Mesenchymal stem cell (in vitro differentiated cells and primary cell): ENCODE data around the gene TEAD4.

Experiments used
- DNase-seq: peaks from one replicate; pipeline ENCODE4 v3.0.0-alpha.2; 2013
- H2AFZ ChIP-seq: one replicate; pipeline ENCODE4 v1.6.1; 2013; ENCODE audit warnings: low read depth, mild to moderate bottlenecking, control low read depth, inconsistent platforms, low read length, moderate library complexity
- H2AK5ac ChIP-seq: 2 replicates; pipeline ENCODE4 v1.6.1; 2013; ENCODE audit warnings: low read length, moderate library complexity, mild to moderate bottlenecking, inconsistent platforms; ENCODE audit not compliant: severe bottlenecking
- H2BK120ac ChIP-seq: one replicate; pipeline ENCODE4 v1.6.1; 2013; ENCODE audit warnings: low read depth, mild to moderate bottlenecking, inconsistent platforms, low read length, moderate library complexity
- H2BK12ac ChIP-seq, 2 experiments: one replicate each; pipeline ENCODE4 v1.6.1; 2013; ENCODE audit warnings: inconsistent platforms in 2 of 2, low read length in 2 of 2, mild to moderate bottlenecking in 2 of 2, moderate library complexity in 2 of 2, control low read depth in 1 of 2
- H2BK15ac ChIP-seq: one replicate; pipeline ENCODE4 v1.6.1; 2013; ENCODE audit warnings: mild to moderate bottlenecking, low read depth, inconsistent platforms; ENCODE audit not compliant: poor library complexity, severe bottlenecking
- H2BK5ac ChIP-seq: 2 replicates; pipeline ENCODE4 v1.6.1; 2013; ENCODE audit warnings: low read depth, mild to moderate bottlenecking, low read length, control low read depth, inconsistent platforms; ENCODE audit not compliant: poor library complexity, severe bottlenecking
- H3K14ac ChIP-seq, 2 experiments: one replicate each; pipeline ENCODE4 v1.6.1; 2013; ENCODE audit warnings: inconsistent platforms in 2 of 2, low read length in 2 of 2, control low read depth in 1 of 2, mild to moderate bottlenecking in 1 of 2, moderate library complexity in 1 of 2
- H3K18ac ChIP-seq, 2 experiments: one replicate each; pipeline ENCODE4 v1.6.1; 2013; ENCODE audit warnings: inconsistent platforms in 2 of 2, low read length in 2 of 2, control low read depth in 1 of 2, low read depth in 1 of 2, mild to moderate bottlenecking in 1 of 2
- H3K23ac ChIP-seq, 2 experiments: one replicate each; pipeline ENCODE4 v1.6.1; 2013; ENCODE audit warnings: inconsistent platforms in 2 of 2, low read length in 2 of 2, mild to moderate bottlenecking in 2 of 2, moderate library complexity in 2 of 2, control low read depth in 1 of 2
- H3K27ac ChIP-seq: 2 replicates; pipeline ENCODE4 v1.5.1; 2013; ENCODE audit warnings: mild to moderate bottlenecking, moderate library complexity, low read length, control low read depth, inconsistent platforms; ENCODE audit not compliant: poor library complexity, severe bottlenecking
- H3K27me3 ChIP-seq, 2 experiments: 2 replicates each; pipeline versions ENCODE4 v1.6.1 to v1.7.0; 2013; ENCODE audit warnings: low read length in 2 of 2, mild to moderate bottlenecking in 2 of 2, moderate library complexity in 2 of 2, control low read depth in 1 of 2, inconsistent platforms in 1 of 2; ENCODE audit not compliant: control insufficient read depth in 1 of 2, insufficient read depth in 1 of 2
- H3K36me3 ChIP-seq, 2 experiments: 2 replicates each; pipeline versions ENCODE4 v1.6.1 to v1.7.0; 2013; ENCODE audit warnings: low read length in 2 of 2, control low read depth in 1 of 2, inconsistent platforms in 1 of 2, low read depth in 1 of 2, mild to moderate bottlenecking in 1 of 2; ENCODE audit not compliant: insufficient read depth in 2 of 2, control insufficient read depth in 1 of 2
- H3K4ac ChIP-seq, 2 experiments: one replicate each; pipeline ENCODE4 v1.6.1; 2013; ENCODE audit warnings: inconsistent platforms in 2 of 2, low read length in 2 of 2, mild to moderate bottlenecking in 2 of 2, moderate library complexity in 2 of 2, control low read depth in 1 of 2, low read depth in 1 of 2
- H3K4me1 ChIP-seq: 2 replicates; pipeline ENCODE4 v1.6.1; 2013; ENCODE audit warnings: low read depth, low read length, control low read depth; ENCODE audit not compliant: control insufficient read depth, insufficient read depth
- H3K4me2 ChIP-seq: 2 replicates; pipeline ENCODE4 v1.6.1; 2013; ENCODE audit warnings: low read length, mild to moderate bottlenecking, inconsistent platforms; ENCODE audit not compliant: poor library complexity, severe bottlenecking
- H3K4me3 ChIP-seq, 2 experiments: 2 replicates each; pipeline versions ENCODE4 v1.5.1 to v1.7.0; 2013; ENCODE audit warnings: low read length in 2 of 2, mild to moderate bottlenecking in 2 of 2, control low read depth in 1 of 2, low read depth in 1 of 2; ENCODE audit not compliant: insufficient read depth in 1 of 2
- H3K79me1 ChIP-seq: replicated peaks from 2 replicates; pipeline ENCODE4 v1.6.1; 2013; ENCODE audit warnings: mild to moderate bottlenecking, control low read depth, low read length, inconsistent platforms; ENCODE audit not compliant: poor library complexity, severe bottlenecking
- H3K9ac ChIP-seq: 2 replicates; pipeline ENCODE4 v1.7.0; 2013; ENCODE audit warnings: mild to moderate bottlenecking, low read length, moderate library complexity
- H3K9me3 ChIP-seq: 2 replicates; pipeline ENCODE4 v1.7.0; 2013; ENCODE audit warnings: mild to moderate bottlenecking, low read length; ENCODE audit not compliant: control insufficient read depth
- H4K8ac ChIP-seq: one replicate; pipeline ENCODE4 v1.6.1; 2013; ENCODE audit warnings: inconsistent platforms, mild to moderate bottlenecking, low read length, moderate library complexity
- H4K91ac ChIP-seq: one replicate; pipeline ENCODE4 v1.6.1; 2013; ENCODE audit warnings: mild to moderate bottlenecking, low read length, inconsistent platforms
- WGBS: methylation state at CpG from one replicate; pipeline ENCODE4 v1.1.7; 2013; ENCODE audit warnings: mixed read lengths; 5-methylcytosine and 5-hydroxymethylcytosine counted together

TEAD4 gene

GRCh38 chr12:3073438-3074250 is 114.4 kb downstream of the TEAD4 start:
- Histone ChIP-seq H2AK5ac (no peak overlapping the region), H2BK120ac (no peak overlapping the region), H2AFZ (no peak overlapping the region), H3K36me3 (no peaks in the 10 kb centered on the region), H3K4ac (no peak overlapping the region), H3K9ac (peak overlapping the region; percentile 1), H4K8ac (no peak overlapping the region), H3K14ac (peak overlapping the region in 1 of 2 experiments; percentile 42), H2BK12ac (no peak overlapping the region), H3K27ac (no peak overlapping the region), H3K9me3 (no peaks in the 10 kb centered on the region), H3K4me2 (no peak overlapping the region), H2BK5ac (no peak overlapping the region), H3K18ac (no peak overlapping the region), H3K4me3 (no peak overlapping the region), H4K91ac (no peak overlapping the region), H3K23ac (no peak overlapping the region), H2BK15ac (no peak overlapping the region), H3K79me1 (peaks cover 9% of the 10 kb centered on the region), H3K27me3 (peaks cover 0 to 18% of the 10 kb centered on the region in 2 experiments), H3K4me1 (peaks cover 17% of the 10 kb centered on the region)
- DNase-seq, result peak; percentile 79
- 21% methylated on average over 13 of the region's 13 CpGs for WGBS

GRCh38 chr12:3075315-3075714 is 116.1 kb downstream of the TEAD4 start:
- Histone ChIP-seq H3K27me3 (peaks cover 0 to 3% of the 10 kb centered on the region in 2 experiments), H3K18ac (no peak overlapping the region), H3K4me3 (no peak overlapping the region), H3K23ac (no peak overlapping the region), H2BK12ac (no peak overlapping the region), H2BK120ac (no peak overlapping the region), H3K27ac (no peak overlapping the region), H3K9me3 (no peaks in the 10 kb centered on the region), H3K4me2 (no peak overlapping the region), H3K14ac (no peak overlapping the region), H2BK5ac (no peak overlapping the region), H3K79me1 (peaks cover 9% of the 10 kb centered on the region), H3K4me1 (peaks cover 17% of the 10 kb centered on the region), H3K9ac (no peak overlapping the region), H3K36me3 (no peaks in the 10 kb centered on the region), H2AFZ (no peak overlapping the region), H2BK15ac (no peak overlapping the region), H4K91ac (no peak overlapping the region), H4K8ac (no peak overlapping the region), H2AK5ac (no peak overlapping the region), H3K4ac (no peak overlapping the region)
- no peak for DNase-seq
- WGBS, result 91% methylated on average over 6 of the region's 6 CpGs

- Histone ChIP-seq H3K4me3 (peak within 1 kb of the TSS; percentile 84 to 88), H3K4ac (peak within 1 kb of the TSS; percentile 76 to 83), H2AK5ac (no peak within 1 kb of the TSS), H2AFZ (peak within 1 kb of the TSS; percentile 83), H3K14ac (peak within 1 kb of the TSS; percentile 20 to 87), H3K4me1 (peaks cover 9% of the 10 kb centered on the region), H3K27ac (peak within 1 kb of the TSS; percentile 3), H2BK15ac (peak within 1 kb of the TSS; percentile 97), H2BK120ac (peak within 1 kb of the TSS; percentile 85), H3K23ac (peak within 1 kb of the TSS; percentile 60 to 82), H2BK12ac (peak within 1 kb of the TSS in 1 of 2 experiments; percentile 74), H3K27me3 (no peaks in the 10 kb centered on the region), H3K36me3 (no peaks in the 10 kb centered on the region), H4K91ac (peak within 1 kb of the TSS; percentile 93), H3K18ac (peak within 1 kb of the TSS; percentile 69 to 93), H3K9me3 (no peaks in the 10 kb centered on the region), H3K4me2 (peak within 1 kb of the TSS; percentile 92), H4K8ac (peak within 1 kb of the TSS; percentile 97), H2BK5ac (no peak within 1 kb of the TSS), H3K79me1 (peaks cover 12% of the 10 kb centered on the region), H3K9ac (peak within 1 kb of the TSS; percentile 88)
- WGBS, result 2% methylated on average over 49 of the region's 95 CpGs
- peak; percentile 76 for DNase-seq
Observed at GRCh38 chr12:3076730-3077571, 117.8 kb downstream of the TEAD4 start, which contains the start of gene TSPAN9. Gene TSPAN9 (plus strand): TSS chr12:3077379. CDS start chr12:3201194, 123,815 bp downstream.
